GM21528 (cell line): ENCODE measurements around the gene MAST3.

Experiments
- ATAC-seq: cut with Tn5 transposase; IDR thresholded peaks from one replicate; pipeline ENCODE4 v1.9.1; 2021; ENCODE audit warnings: mild to moderate bottlenecking, moderate library complexity; ENCODE audit not compliant: unreplicated experiment, low FRiP score

The MAST3 gene

GRCh38 chr19:18131841-18132596 is 34.4 kb downstream of the MAST3 start:
- ATAC-seq: no peak

- ATAC-seq: no peak
Observed at GRCh38 chr19:18135712-18136584, 38.4 kb downstream of the MAST3 start.

GRCh38 chr19:18137242-18137641 is 39.7 kb downstream of the MAST3 start:
- no peak for ATAC-seq

GRCh38 chr19:18137657-18138339 is 40.2 kb downstream of the MAST3 start:
- no peak for ATAC-seq

GRCh38 chr19:18140473-18140872 is 42.9 kb downstream of the MAST3 start:
- no peak for ATAC-seq

- ATAC-seq: no peak
Observed at GRCh38 chr19:18141031-18141430, 43.5 kb downstream of the MAST3 start.

- ATAC-seq: no peak
Observed at GRCh38 chr19:18143902-18144301, 46.3 kb downstream of the MAST3 start.

- ATAC-seq: no peak
Observed at GRCh38 chr19:18144361-18144760, 46.8 kb downstream of the MAST3 start.

- ATAC-seq: no peak
Observed at GRCh38 chr19:18144906-18145305, 47.3 kb downstream of the MAST3 start.

- no peak for ATAC-seq
Observed at GRCh38 chr19:18145391-18145999, 47.9 kb downstream of the MAST3 start.

- no peak for ATAC-seq
Observed at GRCh38 chr19:18147396-18147795, 49.8 kb downstream of the MAST3 start.

GRCh38 chr19:18149596-18149975 is 52.0 kb downstream of the MAST3 start:
- no peak for ATAC-seq

GRCh38 chr19:18150776-18151624 is 53.4 kb downstream of the MAST3 start:
- no peak for ATAC-seq

- ATAC-seq: peak; percentile 62
Observed at GRCh38 chr19:18152442-18152816, 54.9 kb downstream of the MAST3 start.

GRCh38 chr19:18152817-18153555 is 55.4 kb downstream of the MAST3 start, which contains the start of gene PIK3R2:
Gene PIK3R2, plus strand, starts transcription at chr19:18153163. Its CDS starts 2,717 bp downstream, at chr19:18155880.
- ATAC-seq: peak; percentile 68

GRCh38 chr19:18153556-18154134 is 56.1 kb downstream of the MAST3 start:
- ATAC-seq: no peak

- no peak for ATAC-seq
Observed at GRCh38 chr19:18155095-18156087, 57.8 kb downstream of the MAST3 start.

- no peak for ATAC-seq
Observed at GRCh38 chr19:18156268-18156667, 58.7 kb downstream of the MAST3 start.
